ENCODE data around the gene SLC27A6.

SLC27A6 gene

GRCh38 chr5:129073111-129073510, 107.8 kb downstream of the SLC27A6 start:
- no peak overlapping the region for H2AK5ac ChIP-seq (ENCODE audit: low read depth, low read length)
- peaks cover 0 to 6% (median 0%) of the 10 kb centered on the region in 3 experiments for H3K27me3 ChIP-seq (ENCODE audit: control insufficient read depth in 3 of 3, insufficient read depth in 3 of 3, low read depth in 1 of 3, low read length in 3 of 3)
- WGBS, 2 donors (ENCODE audit: extremely low coverage in 2 of 2, insufficient read length in 2 of 2, insufficient replicate concordance in 1 of 2) = no CpG with 5 or more reads among the region's 3 CpGs
- no peak for DNase-seq (ENCODE audit: low spot score)
- no peak overlapping the region for H3K27ac ChIP-seq (replicated peaks; ENCODE audit: low read length)
- H3K4me2 ChIP-seq (ENCODE audit: insufficient read depth, low read length, poor library complexity, severe bottlenecking) = no peak overlapping the region
- no peak overlapping the region for H3K23ac ChIP-seq (ENCODE audit: low read depth, low read length, poor library complexity)
- no peak overlapping the region for H3K4ac ChIP-seq (ENCODE audit: low read length)
- no peak overlapping the region for H3K18ac ChIP-seq (ENCODE audit: low read length)
- H2BK120ac ChIP-seq (ENCODE audit: low read depth, low read length) = no peak overlapping the region
- no peak overlapping the region for H3K14ac ChIP-seq (ENCODE audit: low read length)
- H3K4me1 ChIP-seq (ENCODE audit: control insufficient read depth in 2 of 2, insufficient read depth in 1 of 2, low read depth in 1 of 2, low read length in 2 of 2) = peaks cover 0 to 2% of the 10 kb centered on the region in 2 donors
- no peak overlapping the region for H2BK12ac ChIP-seq (ENCODE audit: low read length)
- no peak overlapping the region for H3K4me3 ChIP-seq (ENCODE audit: low read length in 2 of 2)
- H4K8ac ChIP-seq (ENCODE audit: low read depth, low read length) = no peak overlapping the region
- H3K36me3 ChIP-seq (replicated peaks in 1 of 2; ENCODE audit: control insufficient read depth in 2 of 2, insufficient read depth in 2 of 2, low read length in 2 of 2) = no peaks in the 10 kb centered on the region
- H3K9ac ChIP-seq (ENCODE audit: low read depth, low read length, poor library complexity) = no peak overlapping the region
- H2BK5ac ChIP-seq (ENCODE audit: low read length) = no peak overlapping the region
- H2AFZ ChIP-seq (ENCODE audit: low read length) = no peak overlapping the region
- H2BK15ac ChIP-seq (ENCODE audit: low read length) = no peak overlapping the region
- H3K79me1 ChIP-seq (ENCODE audit: low read depth, low read length) = no peaks in the 10 kb centered on the region
- H3K9me3 ChIP-seq (replicated peaks in 1 of 2; ENCODE audit: control insufficient read depth in 2 of 2, insufficient read depth in 1 of 2, low read depth in 1 of 2, low read length in 2 of 2) = no peaks in the 10 kb centered on the region
- no peak overlapping the region for H4K91ac ChIP-seq (ENCODE audit: low read depth, low read length, poor library complexity)

- H3K4ac ChIP-seq (ENCODE audit: low read length) = no peak overlapping the region
- no peak overlapping the region for H3K14ac ChIP-seq (ENCODE audit: low read length)
- H4K91ac ChIP-seq (ENCODE audit: low read depth, low read length, poor library complexity) = no peak overlapping the region
- H3K4me3 ChIP-seq (ENCODE audit: low read length in 2 of 2) = no peak overlapping the region
- H3K23ac ChIP-seq (ENCODE audit: low read depth, low read length, poor library complexity) = no peak overlapping the region
- no peak for DNase-seq (ENCODE audit: low spot score)
- H3K9me3 ChIP-seq (replicated peaks in 1 of 2; ENCODE audit: control insufficient read depth in 2 of 2, insufficient read depth in 1 of 2, low read depth in 1 of 2, low read length in 2 of 2) = no peaks in the 10 kb centered on the region
- no peak overlapping the region for H3K18ac ChIP-seq (ENCODE audit: low read length)
- H2BK12ac ChIP-seq (ENCODE audit: low read length) = no peak overlapping the region
- WGBS, 2 donors (ENCODE audit: extremely low coverage in 2 of 2, insufficient read length in 2 of 2, insufficient replicate concordance in 1 of 2) = no CpG with 5 or more reads among the region's 4 CpGs
- H3K27ac ChIP-seq (replicated peaks; ENCODE audit: low read length) = no peak overlapping the region
- no peak overlapping the region for H2BK15ac ChIP-seq (ENCODE audit: low read length)
- no peaks in the 10 kb centered on the region for H3K27me3 ChIP-seq (ENCODE audit: control insufficient read depth in 3 of 3, insufficient read depth in 3 of 3, low read depth in 1 of 3, low read length in 3 of 3)
- H2AFZ ChIP-seq (ENCODE audit: low read length) = no peak overlapping the region
- H2BK120ac ChIP-seq (ENCODE audit: low read depth, low read length) = no peak overlapping the region
- peaks cover 0 to 2% of the 10 kb centered on the region in 2 donors for H3K4me1 ChIP-seq (ENCODE audit: control insufficient read depth in 2 of 2, insufficient read depth in 1 of 2, low read depth in 1 of 2, low read length in 2 of 2)
- H3K79me1 ChIP-seq (ENCODE audit: low read depth, low read length) = no peaks in the 10 kb centered on the region
- no peak overlapping the region for H4K8ac ChIP-seq (ENCODE audit: low read depth, low read length)
- no peak overlapping the region for H3K9ac ChIP-seq (ENCODE audit: low read depth, low read length, poor library complexity)
- no peaks in the 10 kb centered on the region for H3K36me3 ChIP-seq (replicated peaks in 1 of 2; ENCODE audit: control insufficient read depth in 2 of 2, insufficient read depth in 2 of 2, low read length in 2 of 2)
- no peak overlapping the region for H3K4me2 ChIP-seq (ENCODE audit: insufficient read depth, low read length, poor library complexity, severe bottlenecking)
- H2AK5ac ChIP-seq (ENCODE audit: low read depth, low read length) = no peak overlapping the region
- no peak overlapping the region for H2BK5ac ChIP-seq (ENCODE audit: low read length)
Measured at GRCh38 chr5:129074903-129075302, 109.6 kb downstream of the SLC27A6 start.

- Histone ChIP-seq H3K18ac (ENCODE audit: low read length) (no peak overlapping the region), H3K9ac (ENCODE audit: low read depth, low read length, poor library complexity) (no peak overlapping the region), H2BK5ac (ENCODE audit: low read length) (no peak overlapping the region)
Measured at GRCh38 chr5:129077433-129078075, 112.3 kb downstream of the SLC27A6 start.

GRCh38 chr5:129078247-129078646, 113.0 kb downstream of the SLC27A6 start:
- no peak overlapping the region for H2BK5ac ChIP-seq (ENCODE audit: low read length)
- no peak for DNase-seq (ENCODE audit: low spot score)
- H3K9me3 ChIP-seq (replicated peaks in 1 of 2; ENCODE audit: control insufficient read depth in 2 of 2, insufficient read depth in 1 of 2, low read depth in 1 of 2, low read length in 2 of 2) = no peaks in the 10 kb centered on the region
- no peak overlapping the region for H2AK5ac ChIP-seq (ENCODE audit: low read depth, low read length)
- H3K27ac ChIP-seq (replicated peaks; ENCODE audit: low read length) = no peak overlapping the region
- H3K9ac ChIP-seq (ENCODE audit: low read depth, low read length, poor library complexity) = no peak overlapping the region
- no peak overlapping the region for H2BK15ac ChIP-seq (ENCODE audit: low read length)
- H4K8ac ChIP-seq (ENCODE audit: low read depth, low read length) = no peak overlapping the region
- no peak overlapping the region for H2AFZ ChIP-seq (ENCODE audit: low read length)
- no peaks in the 10 kb centered on the region for H3K79me1 ChIP-seq (ENCODE audit: low read depth, low read length)
- no peak overlapping the region for H3K18ac ChIP-seq (ENCODE audit: low read length)
- H3K23ac ChIP-seq (ENCODE audit: low read depth, low read length, poor library complexity) = no peak overlapping the region
- no peaks in the 10 kb centered on the region for H3K36me3 ChIP-seq (replicated peaks in 1 of 2; ENCODE audit: control insufficient read depth in 2 of 2, insufficient read depth in 2 of 2, low read length in 2 of 2)
- no peak overlapping the region for H4K91ac ChIP-seq (ENCODE audit: low read depth, low read length, poor library complexity)
- no peak overlapping the region for H2BK12ac ChIP-seq (ENCODE audit: low read length)
- no peak overlapping the region for H3K4me3 ChIP-seq (ENCODE audit: low read length in 2 of 2)
- no peaks in the 10 kb centered on the region for H3K4me1 ChIP-seq (ENCODE audit: control insufficient read depth in 2 of 2, insufficient read depth in 1 of 2, low read depth in 1 of 2, low read length in 2 of 2)
- H3K4me2 ChIP-seq (ENCODE audit: insufficient read depth, low read length, poor library complexity, severe bottlenecking) = no peak overlapping the region
- H3K27me3 ChIP-seq (ENCODE audit: control insufficient read depth in 3 of 3, insufficient read depth in 3 of 3, low read depth in 1 of 3, low read length in 3 of 3) = no peaks in the 10 kb centered on the region
- H3K14ac ChIP-seq (ENCODE audit: low read length) = no peak overlapping the region
- no peak overlapping the region for H2BK120ac ChIP-seq (ENCODE audit: low read depth, low read length)
- no peak overlapping the region for H3K4ac ChIP-seq (ENCODE audit: low read length)
- WGBS, 2 donors (ENCODE audit: extremely low coverage in 2 of 2, insufficient read length in 2 of 2, insufficient replicate concordance in 1 of 2) = no CpG with 5 or more reads among the region's 1 CpG

More at GRCh38 chr5:129077433-129078075, 112.3 kb downstream of the SLC27A6 start:
- no peak overlapping the region for H3K14ac ChIP-seq (ENCODE audit: low read length)
- H3K36me3 ChIP-seq (replicated peaks in 1 of 2; ENCODE audit: control insufficient read depth in 2 of 2, insufficient read depth in 2 of 2, low read length in 2 of 2) = no peaks in the 10 kb centered on the region
- H3K4me2 ChIP-seq (ENCODE audit: insufficient read depth, low read length, poor library complexity, severe bottlenecking) = no peak overlapping the region
- H2BK12ac ChIP-seq (ENCODE audit: low read length) = no peak overlapping the region
- H3K9me3 ChIP-seq (replicated peaks in 1 of 2; ENCODE audit: control insufficient read depth in 2 of 2, insufficient read depth in 1 of 2, low read depth in 1 of 2, low read length in 2 of 2) = no peaks in the 10 kb centered on the region
- no peak overlapping the region for H3K4me3 ChIP-seq (ENCODE audit: low read length in 2 of 2)
- H2BK120ac ChIP-seq (ENCODE audit: low read depth, low read length) = no peak overlapping the region
- H3K27ac ChIP-seq (replicated peaks; ENCODE audit: low read length) = no peak overlapping the region
- H3K4me1 ChIP-seq (ENCODE audit: control insufficient read depth in 2 of 2, insufficient read depth in 1 of 2, low read depth in 1 of 2, low read length in 2 of 2) = no peaks in the 10 kb centered on the region
- H3K27me3 ChIP-seq (ENCODE audit: control insufficient read depth in 3 of 3, insufficient read depth in 3 of 3, low read depth in 1 of 3, low read length in 3 of 3) = no peaks in the 10 kb centered on the region
- no peak overlapping the region for H3K23ac ChIP-seq (ENCODE audit: low read depth, low read length, poor library complexity)
- no CpG with 5 or more reads among the region's 3 CpGs for WGBS, 2 donors (ENCODE audit: extremely low coverage in 2 of 2, insufficient read length in 2 of 2, insufficient replicate concordance in 1 of 2)
- no peak overlapping the region for H3K4ac ChIP-seq (ENCODE audit: low read length)
- no peak overlapping the region for H4K91ac ChIP-seq (ENCODE audit: low read depth, low read length, poor library complexity)
- H2BK15ac ChIP-seq (ENCODE audit: low read length) = no peak overlapping the region
- no peak for DNase-seq (ENCODE audit: low spot score)
- no peaks in the 10 kb centered on the region for H3K79me1 ChIP-seq (ENCODE audit: low read depth, low read length)
- no peak overlapping the region for H4K8ac ChIP-seq (ENCODE audit: low read depth, low read length)
- no peak overlapping the region for H2AK5ac ChIP-seq (ENCODE audit: low read depth, low read length)
- no peak overlapping the region for H2AFZ ChIP-seq (ENCODE audit: low read length)

All from neuronal stem cell (in vitro differentiated cells).